ENCODE data around the gene PKLR.
"Not testable (repeated sequence)": the region's sequence is repeated elsewhere in the genome, so short reads cannot be mapped to it uniquely, and the experiment has no call there.

Gene PKLR

DNA sequence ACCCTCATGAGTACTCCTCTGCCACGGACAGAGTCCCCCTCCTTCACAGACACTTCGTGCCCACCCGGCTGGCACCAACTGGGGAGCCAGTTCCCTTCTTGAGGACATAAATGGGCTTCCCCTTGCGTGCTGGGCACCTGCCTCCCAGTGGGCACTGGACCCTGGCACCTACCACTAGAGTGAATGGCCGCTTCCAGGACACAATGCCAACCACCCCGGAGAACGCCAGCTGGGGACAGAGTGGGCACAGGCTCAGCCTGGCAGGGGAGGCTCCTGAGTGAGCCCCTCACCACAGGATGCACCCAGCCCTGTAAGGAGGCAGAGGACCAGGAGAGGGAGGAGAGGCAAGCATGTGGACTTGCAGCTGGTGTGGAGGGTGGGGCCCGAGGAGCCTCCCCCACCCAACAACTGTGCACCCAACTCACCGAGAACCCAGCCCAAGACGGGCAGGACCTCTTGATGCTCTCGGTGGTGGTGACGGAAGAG is 47.0 kb downstream of the PKLR start:
- DNase-seq = no peak

- no peak for DNase-seq
Measured at GRCh38 chr1:155253797-155254196, 47.4 kb downstream of the PKLR start.

- DNase-seq = no peak
Measured at GRCh38 chr1:155253208-155253607, 48.0 kb downstream of the PKLR start.

- DNase-seq = no peak
Measured at GRCh38 chr1:155251566-155251965, 49.7 kb downstream of the PKLR start.

DNA sequence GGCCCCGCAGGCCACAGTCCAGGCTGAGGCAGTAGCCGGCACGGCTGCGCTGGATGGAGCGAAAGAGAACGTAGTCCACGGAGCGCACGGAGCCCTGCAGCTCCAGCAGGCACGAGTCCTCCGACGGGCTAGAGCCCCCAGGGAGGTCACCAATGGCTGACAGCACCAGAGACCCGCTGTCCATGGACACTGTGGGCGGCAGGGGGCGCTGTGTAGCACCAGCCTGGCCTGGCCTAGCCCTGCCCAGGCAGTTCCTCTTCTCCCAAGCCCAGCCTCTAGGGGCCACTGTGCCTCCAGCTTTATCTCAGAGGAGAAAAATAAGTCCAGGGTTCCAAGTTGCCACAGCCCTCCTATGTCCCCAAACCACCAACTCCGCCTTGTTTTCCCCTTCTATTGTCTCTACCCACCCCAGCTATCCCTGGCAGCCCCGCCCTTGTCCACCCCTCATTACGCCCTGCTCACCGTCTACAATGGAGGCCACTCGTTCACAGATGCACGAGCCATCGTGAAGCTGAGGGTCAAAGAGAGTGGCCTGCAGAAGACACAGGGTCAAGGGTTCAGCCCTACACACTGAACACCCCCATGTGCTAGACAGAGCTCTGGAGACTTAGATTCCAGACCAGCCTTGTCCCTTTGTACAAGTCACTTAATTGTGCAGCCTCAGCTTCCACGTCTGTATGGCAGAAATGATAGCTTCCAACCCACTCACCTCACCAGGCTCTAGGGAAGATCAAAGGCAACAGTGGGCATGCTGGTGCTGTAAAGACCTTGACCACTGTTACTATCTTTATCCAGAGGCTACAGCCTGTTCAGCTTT is 50.4 kb downstream of the PKLR start:
- peak; percentile 89 for DNase-seq

DNA sequence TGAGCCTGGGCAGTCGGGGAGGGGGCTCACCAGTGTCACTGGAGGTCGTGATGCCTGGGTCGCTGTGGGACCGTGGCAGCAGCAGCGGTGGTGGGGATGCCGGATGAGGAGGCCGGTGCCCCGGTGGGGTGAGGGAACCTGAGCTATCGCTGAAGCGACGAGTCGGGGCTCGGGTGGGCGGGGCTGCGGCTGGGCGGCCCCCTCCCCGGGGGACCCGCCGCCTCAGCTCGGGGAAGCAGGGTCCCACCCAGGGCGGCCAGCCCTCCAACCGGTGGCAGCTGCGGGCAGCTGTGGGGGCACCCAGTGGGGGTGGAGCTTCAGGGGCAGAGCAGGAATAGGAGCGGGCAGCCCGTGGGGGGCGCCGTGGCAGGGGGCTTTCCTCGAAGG is 51.0 kb downstream of the PKLR start:
- DNase-seq = no peak

DNA sequence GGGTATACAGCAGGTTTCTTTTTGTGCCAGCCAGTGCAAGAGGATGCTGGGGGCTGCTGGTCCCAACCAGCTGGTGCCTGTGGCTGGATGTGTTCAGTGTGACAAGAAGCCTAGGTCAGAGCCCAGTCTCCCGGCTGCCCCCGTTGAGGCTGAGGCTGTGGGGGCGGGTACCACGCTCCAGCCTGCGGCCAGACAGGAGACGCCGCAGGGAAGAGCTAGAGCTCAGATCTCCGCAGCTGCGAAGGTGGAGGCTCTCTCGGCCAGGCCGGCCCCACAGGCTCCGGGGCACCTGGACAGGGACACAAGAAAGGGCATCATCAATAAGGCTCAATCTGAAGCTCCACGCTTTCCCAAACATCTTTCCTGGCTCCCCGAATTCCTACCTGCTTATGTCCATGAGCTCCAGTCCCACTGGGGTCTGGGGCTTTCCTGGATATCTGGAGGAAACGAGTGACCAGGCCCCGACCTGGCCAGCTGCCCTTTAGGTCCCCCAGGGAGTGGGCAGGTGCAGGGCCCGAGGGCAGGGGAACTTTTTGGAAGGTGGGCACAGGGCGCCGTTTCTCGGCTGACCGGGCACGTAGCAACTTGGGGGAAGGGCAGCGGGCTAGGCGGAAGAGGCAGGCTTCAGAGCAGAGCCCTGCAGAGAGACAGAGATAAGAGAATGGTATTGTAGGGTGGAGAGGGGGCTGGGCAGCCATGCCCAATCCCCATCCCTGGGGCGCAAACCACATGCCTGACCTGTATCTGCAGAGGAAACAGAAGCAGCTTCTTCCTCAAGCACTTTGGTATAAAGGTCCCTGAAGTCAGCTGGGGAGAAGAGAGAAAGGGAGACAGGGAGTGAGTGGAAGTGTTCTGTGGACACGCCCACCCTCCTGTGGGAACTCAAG is 53.3 kb downstream of the PKLR start:
- DNase-seq = no peak

DNA sequence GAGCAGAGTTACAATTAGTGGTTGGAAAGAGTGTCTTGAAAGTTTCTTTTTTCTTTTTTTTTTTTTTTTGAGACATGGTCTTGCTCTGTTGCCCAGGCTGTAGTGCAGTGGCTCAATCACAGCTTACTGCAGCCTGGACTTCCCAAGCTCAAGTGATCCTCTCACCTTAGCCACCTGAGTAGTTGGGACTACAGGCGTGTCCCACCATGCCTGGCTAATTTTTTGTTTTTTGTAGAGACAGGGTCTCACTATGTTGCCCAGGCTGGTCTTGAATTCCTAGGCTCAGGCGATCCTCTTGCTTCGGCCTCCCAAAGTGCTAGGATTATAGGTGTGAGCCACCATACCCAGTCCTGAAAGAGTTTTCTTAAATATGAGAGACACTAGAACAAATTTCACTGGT is 54.4 kb downstream of the PKLR start:
- DNase-seq = not testable (repeated sequence)

GRCh38 chr1:155245163-155245524 is 56.1 kb downstream of the PKLR start:
- DNase-seq = no peak

DNA sequence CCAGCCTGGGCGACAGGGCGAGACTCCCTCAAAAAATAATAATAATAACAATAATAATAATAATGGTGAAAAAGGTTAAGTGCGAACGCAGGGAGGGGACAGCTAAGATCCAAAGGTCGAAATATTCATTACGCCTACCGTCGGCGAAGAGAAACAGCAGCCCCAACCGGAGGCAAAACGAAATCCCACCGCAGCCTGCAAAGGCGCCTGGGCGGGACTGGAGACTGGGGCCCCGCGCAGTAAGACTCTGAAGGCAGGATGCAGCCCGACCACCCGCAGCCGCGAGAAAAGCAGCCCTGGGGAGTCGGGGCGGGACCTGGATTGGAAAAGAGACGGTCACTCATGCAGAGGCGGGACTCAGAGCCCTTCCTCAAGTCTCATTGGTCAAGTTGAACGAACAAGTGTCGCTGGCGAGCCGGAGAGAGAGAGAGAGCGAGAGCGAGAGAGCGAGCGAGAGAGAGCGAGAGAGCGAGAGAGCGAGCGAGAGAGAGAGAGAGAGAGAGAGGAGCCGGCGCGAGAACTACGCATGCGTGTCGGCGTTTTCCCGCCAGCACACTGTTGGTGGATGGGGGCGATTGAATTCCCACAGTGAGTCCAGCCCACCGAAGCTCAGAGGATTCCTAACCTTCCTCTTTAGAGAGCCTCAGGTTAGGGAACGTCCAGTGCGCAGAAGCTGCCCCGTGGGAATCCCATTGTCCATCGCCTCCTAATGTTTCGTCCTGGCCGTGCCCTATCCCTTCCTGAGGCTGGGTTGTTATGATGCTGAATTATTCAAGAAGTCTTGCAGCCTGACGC is 56.7 kb downstream of the PKLR start:
- DNase-seq = peak; percentile 99

DNA sequence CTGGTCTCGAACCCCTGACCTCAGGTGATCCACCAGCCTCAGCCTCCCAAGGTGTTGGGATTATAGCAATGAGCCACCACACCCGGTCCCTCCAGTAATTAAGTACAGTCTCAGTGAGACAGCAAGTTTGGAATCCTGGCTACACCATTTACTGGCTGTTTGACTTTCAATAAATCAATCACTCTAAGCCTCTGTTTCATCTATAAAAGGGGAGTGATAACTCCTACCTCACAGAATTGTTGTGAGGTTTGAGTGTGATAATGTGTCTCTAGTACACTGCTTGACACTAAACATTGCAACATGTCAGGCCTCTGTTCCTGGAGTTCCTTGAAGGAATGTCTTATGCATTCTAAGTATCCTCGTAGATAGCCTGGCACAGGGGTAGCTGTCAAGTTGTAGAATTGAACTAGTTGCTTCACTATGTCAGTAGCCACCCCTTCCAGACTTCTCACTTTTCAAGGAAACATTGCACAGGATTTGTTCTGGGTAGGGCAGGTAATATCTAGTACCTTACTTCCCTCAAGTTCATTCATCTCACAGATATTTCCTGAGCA is 58.4 kb downstream of the PKLR start:
- DNase-seq = no peak

DNA sequence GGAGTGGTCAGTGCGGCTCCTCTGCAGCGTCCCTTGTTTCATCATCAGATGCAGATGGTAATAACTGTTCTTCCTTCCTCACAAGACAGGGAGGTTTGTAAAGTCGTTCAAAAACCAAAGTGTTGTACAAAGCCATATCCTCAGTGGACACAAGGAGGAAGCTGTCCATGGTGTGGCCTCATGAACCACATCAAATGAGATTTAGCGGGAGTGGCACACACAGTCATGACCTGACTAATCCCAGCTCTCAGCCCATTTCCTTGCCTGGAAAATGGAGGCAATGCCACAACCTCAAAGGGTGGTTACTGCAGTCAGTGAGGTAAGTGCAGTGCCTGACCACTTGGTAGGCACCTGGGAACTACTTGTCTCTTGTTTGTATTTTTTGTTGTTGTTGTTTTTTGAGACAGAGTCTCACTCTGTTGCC is 59.4 kb downstream of the PKLR start:
- no peak for DNase-seq

GRCh38 chr1:155241069-155241679 is 60.1 kb downstream of the PKLR start:
- peak; percentile 76 for DNase-seq
